HepG2 (cell line): ENCODE measurements around the gene FITM1. TPM values are rescaled to one million over a fixed set of nuclear protein-coding genes. Genes with fewer than 3 reads are reported as not detected.
A peak's percentile ranks its signal among the peaks of the same experiment; 100 is the strongest.

Experiments
- ATAC-seq: fragments of 200-7000 bp; cut with Tn5 transposase; 3 replicates; pipeline ENCODE4 v1.9.1; 2020; ENCODE audit warnings: mild to moderate bottlenecking, moderate library complexity
- BruUV-seq: library from RNA; stranded (reverse); fragments of 400-500 nt; replicated peaks from 2 replicates; lab custom pipeline; 2021; lab: Mats Ljungman, UMichigan
- CTCF ChIA-PET: fragments of 300-600 bp; formaldehyde crosslinking; extraction: SDS; loops from one replicate; lab custom pipeline; 2021; ENCODE audit warnings: low total read pairs, inconsistent platforms, low intra/inter-chr PET ratio; lab: Yijun Ruan, JAX
- POLR2A ChIA-PET: fragments of 350-600 bp; sonication (Branson Sonifier 250); formaldehyde crosslinking; loops from one replicate; lab custom pipeline; 2020; ENCODE audit warnings: antibody characterized with exemption, inconsistent platforms; lab: Yijun Ruan, JAX
- DNase-seq: peaks from one replicate; pipeline ENCODE4 v3.0.0-alpha.2; 2015; ENCODE audit warnings: low spot score
- FAIRE-seq: peaks from 3 replicates; lab custom pipeline; 2011; peaks lifted over from hg19 to GRCh38; lab: Jason Lieb, UNC
- H2AFZ ChIP-seq: one replicate; pipeline ENCODE4 v1.6.1; 2011; ENCODE audit warnings: low read length, inconsistent platforms
- H3K27ac ChIP-seq: fragments of 300-600 bp; 3 replicates; pipeline ENCODE4 v1.8.0; 2011; ENCODE audit warnings: mixed run types, mild to moderate bottlenecking, mixed read lengths, low read length, inconsistent platforms; ENCODE audit not compliant: insufficient read depth; ENCODE audit errors: extremely low read length
- H3K27me3 ChIP-seq, 2 experiments: fragments of 200-600 bp in 1 of 2; 2 replicates in 1 of 2; 3 replicates in 1 of 2; pipeline versions ENCODE4 v1.6.0 to v1.8.0; 2011; ENCODE audit warnings: low read length in 2 of 2, mild to moderate bottlenecking in 2 of 2, moderate library complexity in 2 of 2, inconsistent platforms in 1 of 2; ENCODE audit not compliant: insufficient read depth in 2 of 2, control insufficient read depth in 1 of 2
- H3K36me3 ChIP-seq, 2 experiments: fragments of 200-600 bp in 1 of 2; replicated peaks in 1 of 2; 2 replicates in 1 of 2; 3 replicates in 1 of 2; pipeline versions ENCODE4 v1.5.1 to v1.8.0; 2011; ENCODE audit warnings: low read length in 2 of 2, inconsistent platforms in 1 of 2; ENCODE audit not compliant: insufficient read depth in 2 of 2, control insufficient read depth in 1 of 2
- H3K4me1 ChIP-seq: 2 replicates; pipeline ENCODE4 v1.5.1; 2012; ENCODE audit warnings: low read length, inconsistent platforms; ENCODE audit not compliant: insufficient read depth
- H3K4me2 ChIP-seq: 2 replicates; pipeline ENCODE4 v1.6.0; 2011; ENCODE audit warnings: low read depth, low read length, inconsistent platforms
- H3K4me3 ChIP-seq, 3 experiments: fragments of 200-600 bp in 1 of 3; sonication (generic), shearing (Covaris generic) in 1 of 3; replicated peaks in 1 of 3; 2 replicates each; pipeline ENCODE4 v1.5.1; 2011 to 2016; ENCODE audit warnings: low read length in 3 of 3, inconsistent platforms in 2 of 3, low read depth in 2 of 3, mild to moderate bottlenecking in 2 of 3, control low read depth in 1 of 3, mixed read lengths in 1 of 3; ENCODE audit not compliant: insufficient read depth in 1 of 3
- H3K79me2 ChIP-seq: one replicate; pipeline ENCODE4 v1.6.1; 2011; ENCODE audit warnings: low read length, inconsistent platforms; ENCODE audit not compliant: insufficient read depth
- H3K9ac ChIP-seq: 2 replicates; pipeline ENCODE4 v1.6.0; 2011; ENCODE audit warnings: mild to moderate bottlenecking, low read depth, low read length, inconsistent platforms; ENCODE audit not compliant: insufficient read depth
- H3K9me3 ChIP-seq: 2 replicates; pipeline ENCODE4 v1.5.1; 2012; ENCODE audit warnings: mild to moderate bottlenecking, low read length
- H4K20me1 ChIP-seq: 2 replicates; pipeline ENCODE4 v1.6.0; 2011; ENCODE audit warnings: inconsistent platforms, mild to moderate bottlenecking, low read length, moderate library complexity; ENCODE audit not compliant: insufficient read depth
- MAFF ChIP-seq: IDR thresholded peaks from 2 replicates; pipeline ENCODE4 v1.6.1; 2011; ENCODE audit warnings: low read depth, low read length, improper control_type of control experiment
- MAFK ChIP-seq, 2 experiments: IDR thresholded peaks in 1 of 2; conservative IDR thresholded peaks in 1 of 2; 2 replicates each; pipeline ENCODE4 v1.6.1; 2011; ENCODE audit warnings: improper control_type of control experiment in 2 of 2, low read length in 2 of 2
- MYC ChIP-seq: sonication (generic); formaldehyde crosslinking; IDR thresholded peaks from 2 replicates; pipeline ENCODE4 v1.9.0; 2021; ENCODE audit warnings: missing genetic modification reagents, borderline replicate concordance
- ZNF432 ChIP-seq: sonication (generic); formaldehyde crosslinking; IDR thresholded peaks from 2 replicates; pipeline ENCODE4 v1.5.0; 2020; ENCODE audit warnings: missing genetic modification reagents, mild to moderate bottlenecking, borderline replicate concordance
- WGBS: methylation state at CpG from one replicate; pipeline ENCODE4 v1.1.6; 2017; ENCODE audit warnings: low lambda C conversion rate; 5-methylcytosine and 5-hydroxymethylcytosine counted together
- in situ Hi-C: cut with HindIII; loops from 2 replicates; pipeline ENCODE4 v1.10.0; 2017; ENCODE audit warnings: low pct_unique_long_range_greater_than_20kb; ENCODE audit not compliant: extremely low pct_ligation_motif_present
- intact Hi-C: fragments of 100-400 bp; cut with micrococcal nuclease; formaldehyde crosslinking; loops from one replicate; pipeline ENCODE4 v1.10.0; 2022; ENCODE audit not compliant: unreplicated experiment
- polyA plus RNA-seq, 8 experiments: library from polyadenylated mRNA; depleted of rRNA in 3 of 8; stranded (reverse) in 7 of 8; unstranded in 1 of 8; fragments of >200 nt; fragmentation: Illumina TruSeq in 4 of 8; extraction: Trizol in 4 of 8; gene quantifications; 2 replicates each; pipeline versions ENCODE4 v1.2.1 to v1.2.3, GENCODE V29; 2011 to 2016; ENCODE audit warnings: low read depth in 4 of 8, missing spikeins in 1 of 8, mixed read lengths in 1 of 8; ENCODE audit not compliant: insufficient read depth in 1 of 8
- total RNA-seq, 5 experiments: library from RNA; depleted of rRNA; stranded (reverse); fragments of >200 nt; fragmentation: Illumina TruSeq; extraction: Trizol; gene quantifications; 2 replicates each; pipeline ENCODE4 v1.2.3, GENCODE V29; 2016; ENCODE audit warnings: low read depth in 1 of 5
- TF ChIP-seq, protein P1 (sequence below): sonication (generic); formaldehyde crosslinking; IDR thresholded peaks from 2 replicates; pipeline ENCODE4 v1.4.0; 2020; ENCODE audit warnings: mild to moderate bottlenecking, missing genetic modification reagents
- TF ChIP-seq, protein P2 (sequence below): sonication (generic); formaldehyde crosslinking; IDR thresholded peaks from 2 replicates; pipeline ENCODE4 v1.5.0; 2020; ENCODE audit warnings: missing genetic modification reagents, mild to moderate bottlenecking, borderline replicate concordance
- TF ChIP-seq, protein P3 (sequence below): sonication (generic); formaldehyde crosslinking; IDR thresholded peaks from 2 replicates; pipeline ENCODE4 v1.8.1; 2023; ENCODE audit warnings: mild to moderate bottlenecking, missing genetic modification reagents

The FITM1 gene
- total and polyA plus RNA-seq, 2 of the 13 experiments (the other 11 are each of a cell fraction or from before 2014, with no cell fraction given) = 2.7 to 5.8 TPM

DNA sequence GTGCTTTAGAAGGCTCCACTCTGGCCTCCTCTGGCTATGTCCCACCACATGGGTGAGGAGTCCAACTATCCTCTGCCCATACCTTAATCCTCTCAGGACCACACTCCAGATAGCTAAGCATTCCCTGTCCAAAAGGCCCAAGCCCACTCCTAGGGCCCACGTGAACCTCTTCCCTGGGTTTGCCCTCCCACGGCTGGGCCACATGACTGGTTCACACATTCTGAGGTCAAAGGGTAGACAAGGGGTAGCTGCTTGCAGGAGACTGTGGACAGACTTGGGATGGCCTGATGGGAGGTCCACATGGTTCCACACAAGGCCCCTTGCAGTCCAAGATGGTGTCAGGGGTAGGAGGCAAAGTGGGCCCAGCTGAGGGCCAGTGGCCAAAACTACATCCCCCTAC is 42.4 kb upstream of the FITM1 start (continued):
- TF ChIP-seq MYC (CRISPR knock-in tag) = peak; percentile 27; the same call in 1 of the 2 replicates
- TF ChIP-seq, protein P1, sequence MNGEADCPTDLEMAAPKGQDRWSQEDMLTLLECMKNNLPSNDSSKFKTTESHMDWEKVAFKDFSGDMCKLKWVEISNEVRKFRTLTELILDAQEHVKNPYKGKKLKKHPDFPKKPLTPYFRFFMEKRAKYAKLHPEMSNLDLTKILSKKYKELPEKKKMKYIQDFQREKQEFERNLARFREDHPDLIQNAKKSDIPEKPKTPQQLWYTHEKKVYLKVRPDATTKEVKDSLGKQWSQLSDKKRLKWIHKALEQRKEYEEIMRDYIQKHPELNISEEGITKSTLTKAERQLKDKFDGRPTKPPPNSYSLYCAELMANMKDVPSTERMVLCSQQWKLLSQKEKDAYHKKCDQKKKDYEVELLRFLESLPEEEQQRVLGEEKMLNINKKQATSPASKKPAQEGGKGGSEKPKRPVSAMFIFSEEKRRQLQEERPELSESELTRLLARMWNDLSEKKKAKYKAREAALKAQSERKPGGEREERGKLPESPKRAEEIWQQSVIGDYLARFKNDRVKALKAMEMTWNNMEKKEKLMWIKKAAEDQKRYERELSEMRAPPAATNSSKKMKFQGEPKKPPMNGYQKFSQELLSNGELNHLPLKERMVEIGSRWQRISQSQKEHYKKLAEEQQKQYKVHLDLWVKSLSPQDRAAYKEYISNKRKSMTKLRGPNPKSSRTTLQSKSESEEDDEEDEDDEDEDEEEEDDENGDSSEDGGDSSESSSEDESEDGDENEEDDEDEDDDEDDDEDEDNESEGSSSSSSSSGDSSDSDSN (CRISPR knock-in tag) = 0 out of 2 replicates have a peak, but pooled peaks have one; percentile 33
- TF ChIP-seq, protein P2, sequence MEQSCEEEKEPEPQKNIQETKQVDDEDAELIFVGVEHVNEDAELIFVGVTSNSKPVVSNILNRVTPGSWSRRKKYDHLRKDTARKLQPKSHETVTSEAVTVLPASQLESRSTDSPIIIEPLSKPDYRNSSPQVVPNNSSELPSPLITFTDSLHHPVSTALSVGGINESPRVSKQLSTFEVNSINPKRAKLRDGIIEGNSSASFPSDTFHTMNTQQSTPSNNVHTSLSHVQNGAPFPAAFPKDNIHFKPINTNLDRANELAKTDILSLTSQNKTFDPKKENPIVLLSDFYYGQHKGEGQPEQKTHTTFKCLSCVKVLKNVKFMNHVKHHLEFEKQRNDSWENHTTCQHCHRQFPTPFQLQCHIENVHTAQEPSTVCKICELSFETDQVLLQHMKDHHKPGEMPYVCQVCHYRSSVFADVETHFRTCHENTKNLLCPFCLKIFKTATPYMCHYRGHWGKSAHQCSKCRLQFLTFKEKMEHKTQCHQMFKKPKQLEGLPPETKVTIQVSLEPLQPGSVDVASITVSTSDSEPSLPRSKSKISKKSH (CRISPR knock-in tag) = peak; percentile 57; the same call in 1 of the 2 replicates

DNA sequence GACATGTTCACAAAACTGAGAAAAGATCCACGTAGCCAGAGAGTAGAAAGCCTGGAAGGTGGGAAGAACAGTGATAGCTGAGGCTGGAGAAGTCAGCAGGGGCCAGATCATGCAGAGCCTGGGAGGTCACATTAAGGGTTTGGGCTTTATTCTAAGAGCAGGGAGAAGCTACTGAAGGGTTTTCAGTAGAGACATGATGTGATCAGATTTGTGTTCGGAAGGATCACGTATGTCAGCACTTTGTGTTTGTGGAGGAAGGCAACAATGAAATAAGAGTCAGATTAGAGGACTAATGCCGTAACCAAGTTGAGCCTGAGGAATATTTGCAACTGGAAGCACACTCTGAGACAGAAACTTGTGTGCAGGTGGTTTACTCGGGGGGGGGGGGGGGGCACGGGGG is 40.6 kb upstream of the FITM1 start:
- peaks cover 7% of the 10 kb centered on the region for H3K79me2 ChIP-seq
- H3K27ac ChIP-seq = no peak overlapping the region
- H4K20me1 ChIP-seq = no peaks in the 10 kb centered on the region
- ChIA-PET CTCF (interaction anchor here (0.7 to 4.2 kb wide), 11 partner anchors 8 to 115 kb away, joined by 3 to 109 read pairs (median 4); partner anchors contain the start of gene IRF9), POLR2A (interaction anchor here (1.0 to 14.4 kb wide), 10 partner anchors 9 to 106 kb away, joined by 3 to 627 read pairs (median 8); partner anchors contain the start of genes CARMIL3, DCAF11, IRF9 and NRL)
- no TSS peak for BruUV-seq
- in situ Hi-C loops = loop anchor here (5.0 kb wide), 2 partner anchors 33 to 78 kb away; no protein-coding TSS in a partner anchor
- peaks cover 2 to 15% of the 10 kb centered on the region in 2 experiments; a peak in 3 of 5 replicates for H3K27me3 ChIP-seq
- H3K9ac ChIP-seq = no peak overlapping the region
- no peak overlapping the region for H2AFZ ChIP-seq
- DNase-seq = no peak
- H3K4me1 ChIP-seq = peaks cover 53% of the 10 kb centered on the region
- FAIRE-seq = no peak
- no peaks in the 10 kb centered on the region for H3K9me3 ChIP-seq
- no peak for ATAC-seq
- no peak overlapping the region for H3K4me3 ChIP-seq
- TF ChIP-seq, protein P3, sequence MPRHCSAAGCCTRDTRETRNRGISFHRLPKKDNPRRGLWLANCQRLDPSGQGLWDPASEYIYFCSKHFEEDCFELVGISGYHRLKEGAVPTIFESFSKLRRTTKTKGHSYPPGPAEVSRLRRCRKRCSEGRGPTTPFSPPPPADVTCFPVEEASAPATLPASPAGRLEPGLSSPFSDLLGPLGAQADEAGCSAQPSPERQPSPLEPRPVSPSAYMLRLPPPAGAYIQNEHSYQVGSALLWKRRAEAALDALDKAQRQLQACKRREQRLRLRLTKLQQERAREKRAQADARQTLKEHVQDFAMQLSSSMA (CRISPR knock-in tag) = peak; percentile 67; the same call in 1 of the 2 replicates
- peak; percentile 60 for TF ChIP-seq MAFF
- peak; percentile 71 to 85; a peak in 3 of 4 replicates for TF ChIP-seq MAFK (conservative IDR thresholded peaks at IDR 0.05 in 1 of 2, IDR thresholded peaks at IDR 0.05 in 1 of 2; ENCODE audit: low read length in 2 of 2)
- no peak for TF ChIP-seq ZNF432
- TF ChIP-seq, all 625 proteins: peak for 3
- WGBS = 53% methylated on average over 6 of the region's 6 CpGs
- Histone ChIP-seq H3K36me3 (no peaks in the 10 kb centered on the region), H3K4me2 (no peak overlapping the region)
- intact Hi-C loops = loop anchor here (1.0 to 5.0 kb wide), 6 partner anchors 18 to 478 kb away; no protein-coding TSS in a partner anchor
